MM.1S (cell line): ENCODE data around the gene ASH1L.
"Not testable (repeated sequence)": the region's sequence is repeated elsewhere in the genome, so short reads cannot be mapped to it uniquely, and the experiment has no call there.

Experiments used
- DNase-seq: peaks from one replicate; pipeline ENCODE4 v3.0.0-alpha.2; 2015
- H2AFZ ChIP-seq: fragments of 300-600 bp; sonication (generic); 2 replicates; pipeline ENCODE4 v1.6.0; 2016; ENCODE audit warnings: antibody characterized with exemption, low read length
- H3F3A ChIP-seq: fragments of 300-600 bp; sonication (generic); 2 replicates; pipeline ENCODE4 v1.6.1; 2016; ENCODE audit warnings: mild to moderate bottlenecking, antibody characterized with exemption, low read length, moderate library complexity, mixed read lengths; ENCODE audit not compliant: insufficient read depth
- H3K27ac ChIP-seq: fragments of 300-600 bp; sonication (generic); 2 replicates; pipeline ENCODE4 v1.5.1; 2016; ENCODE audit warnings: mild to moderate bottlenecking, low read length
- H3K27me3 ChIP-seq: fragments of 300-600 bp; sonication (generic); replicated peaks from 2 replicates; pipeline ENCODE4 v1.6.0; 2016; ENCODE audit warnings: low read length; ENCODE audit not compliant: insufficient read depth
- H3K36me3 ChIP-seq: fragments of 300-600 bp; sonication (generic); replicated peaks from 2 replicates; pipeline ENCODE4 v1.6.1; 2016; ENCODE audit warnings: mild to moderate bottlenecking, low read length, mixed read lengths; ENCODE audit not compliant: insufficient read depth
- H3K4me1 ChIP-seq: fragments of 300-600 bp; sonication (generic); 2 replicates; pipeline ENCODE4 v1.6.1; 2016; ENCODE audit warnings: low read length, mixed read lengths
- H3K4me2 ChIP-seq: fragments of 300-600 bp; sonication (generic); 2 replicates; pipeline ENCODE4 v1.6.0; 2016; ENCODE audit warnings: low read depth, low read length
- H3K4me3 ChIP-seq: fragments of 300-600 bp; sonication (generic); 2 replicates; pipeline ENCODE4 v1.5.1; 2016; ENCODE audit warnings: low read length, mixed read lengths
- H3K79me2 ChIP-seq: fragments of 300-600 bp; sonication (generic); 2 replicates; pipeline ENCODE4 v1.6.1; 2016; ENCODE audit warnings: mixed run types, low read length, mixed read lengths
- H3K9ac ChIP-seq: fragments of 300-600 bp; sonication (generic); 2 replicates; pipeline ENCODE4 v1.6.1; 2016; ENCODE audit warnings: low read length, mixed read lengths
- H3K9me2 ChIP-seq: fragments of 300-600 bp; sonication (generic); replicated peaks from 2 replicates; pipeline ENCODE4 v1.6.1; 2016; ENCODE audit warnings: mild to moderate bottlenecking, low read length, mixed read lengths; ENCODE audit not compliant: insufficient read depth
- H3K9me3 ChIP-seq: fragments of 300-600 bp; sonication (generic); replicated peaks from 2 replicates; pipeline ENCODE4 v1.6.1; 2016; ENCODE audit warnings: mild to moderate bottlenecking, low read length, mixed read lengths; ENCODE audit not compliant: insufficient read depth
- H4K20me1 ChIP-seq: fragments of 300-600 bp; sonication (generic); 2 replicates; pipeline ENCODE4 v1.6.1; 2016; ENCODE audit warnings: mild to moderate bottlenecking, low read length, moderate library complexity, mixed read lengths; ENCODE audit not compliant: insufficient read depth
- EZH2 ChIP-seq: fragments of 300-600 bp; sonication (generic); optimal IDR thresholded peaks from 2 replicates; pipeline ENCODE3; 2017; ENCODE audit warnings: low read depth, mild to moderate bottlenecking, antibody characterized with exemption, low read length, mixed read lengths
- EZH2phosphoT487 ChIP-seq: fragments of 300-600 bp; sonication (generic); IDR thresholded peaks from 2 replicates; pipeline ENCODE4 v1.6.1; 2018; ENCODE audit warnings: antibody characterized with exemption, low read length
- TF ChIP-seq, protein P1 (sequence below): fragments of 300-600 bp; sonication (generic); IDR thresholded peaks from 2 replicates; pipeline ENCODE4 v1.5.1; 2016; ENCODE audit warnings: antibody characterized with exemption, low read length, mixed read lengths

The ASH1L gene

GRCh38 chr1:155339515-155340097, 223.0 kb downstream of the ASH1L start:
- Histone ChIP-seq H3K27me3 (no peaks in the 10 kb centered on the region), H3K27ac (no peak overlapping the region), H3K79me2 (no peaks in the 10 kb centered on the region), H3F3A (no peaks in the 10 kb centered on the region), H3K36me3 (0 out of 2 replicates have a peak, but pooled peaks cover 25% of the 10 kb centered on the region), H3K4me3 (no peak overlapping the region), H3K9me3 (no peaks in the 10 kb centered on the region), H4K20me1 (no peaks in the 10 kb centered on the region), H3K4me2 (no peak overlapping the region), H3K9ac (no peak overlapping the region), H2AFZ (no peak overlapping the region), H3K4me1 (no peaks in the 10 kb centered on the region), H3K9me2 (no peaks in the 10 kb centered on the region)
- TF ChIP-seq, protein P1, sequence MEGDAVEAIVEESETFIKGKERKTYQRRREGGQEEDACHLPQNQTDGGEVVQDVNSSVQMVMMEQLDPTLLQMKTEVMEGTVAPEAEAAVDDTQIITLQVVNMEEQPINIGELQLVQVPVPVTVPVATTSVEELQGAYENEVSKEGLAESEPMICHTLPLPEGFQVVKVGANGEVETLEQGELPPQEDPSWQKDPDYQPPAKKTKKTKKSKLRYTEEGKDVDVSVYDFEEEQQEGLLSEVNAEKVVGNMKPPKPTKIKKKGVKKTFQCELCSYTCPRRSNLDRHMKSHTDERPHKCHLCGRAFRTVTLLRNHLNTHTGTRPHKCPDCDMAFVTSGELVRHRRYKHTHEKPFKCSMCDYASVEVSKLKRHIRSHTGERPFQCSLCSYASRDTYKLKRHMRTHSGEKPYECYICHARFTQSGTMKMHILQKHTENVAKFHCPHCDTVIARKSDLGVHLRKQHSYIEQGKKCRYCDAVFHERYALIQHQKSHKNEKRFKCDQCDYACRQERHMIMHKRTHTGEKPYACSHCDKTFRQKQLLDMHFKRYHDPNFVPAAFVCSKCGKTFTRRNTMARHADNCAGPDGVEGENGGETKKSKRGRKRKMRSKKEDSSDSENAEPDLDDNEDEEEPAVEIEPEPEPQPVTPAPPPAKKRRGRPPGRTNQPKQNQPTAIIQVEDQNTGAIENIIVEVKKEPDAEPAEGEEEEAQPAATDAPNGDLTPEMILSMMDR, result no peak
- TF ChIP-seq EZH2phosphoT487, result no peak
- no peak for TF ChIP-seq EZH2
- DNase-seq, result no peak

DNA sequence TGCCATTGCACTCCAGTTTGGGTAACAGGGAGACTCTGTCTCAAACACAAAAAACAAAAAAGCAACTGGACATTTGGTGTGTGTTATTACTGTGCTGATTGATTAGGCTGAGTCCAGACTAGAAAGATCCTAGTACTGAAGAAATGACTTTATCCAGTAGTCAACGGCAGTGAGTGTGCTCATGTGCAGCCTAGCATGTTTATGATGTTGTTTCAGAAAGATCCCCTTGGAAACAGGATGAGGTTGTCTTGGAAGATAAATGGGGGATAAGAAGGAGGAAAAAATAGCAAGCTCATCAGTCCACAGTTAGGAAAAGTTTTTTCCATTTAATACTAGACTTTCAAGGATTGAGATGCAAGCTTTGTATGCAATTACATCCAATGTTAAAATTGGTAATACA, 227.6 kb downstream of the ASH1L start:
- TF ChIP-seq EZH2 (no peak), EZH2phosphoT487 (no peak)
- TF ChIP-seq, protein P1, result no peak

DNA sequence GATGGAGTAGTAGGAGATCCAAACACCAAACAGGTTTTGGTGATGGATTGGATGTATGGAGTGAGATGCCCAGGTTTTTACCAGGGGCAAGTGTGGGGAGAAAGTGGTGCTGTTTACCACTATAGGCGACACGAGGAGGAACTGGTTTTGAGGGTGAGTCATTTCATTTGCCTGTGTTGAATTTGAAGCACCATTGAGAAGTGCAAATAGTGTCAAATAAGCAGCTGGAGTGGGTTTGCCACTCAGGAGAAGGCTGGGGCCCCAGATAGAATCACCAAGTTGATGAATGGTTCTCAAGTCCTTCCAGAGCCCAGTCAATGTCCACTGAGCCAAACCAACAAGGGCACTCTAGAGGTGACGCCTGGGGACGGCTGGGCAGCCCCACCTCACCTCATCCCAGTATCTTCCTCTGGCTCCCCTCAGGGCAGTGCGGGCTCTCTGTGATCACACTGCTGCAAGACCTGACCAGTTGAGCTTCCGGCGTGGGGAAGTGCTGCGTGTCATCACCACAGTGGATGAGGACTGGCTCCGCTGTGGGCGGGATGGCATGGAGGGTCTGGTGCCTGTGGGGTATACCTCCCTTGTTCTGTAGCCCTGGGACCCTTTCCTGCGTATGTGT, 232.5 kb downstream of the ASH1L start:
- no peak overlapping the region for H3K4me3 ChIP-seq
- H3K9ac ChIP-seq, result no peak overlapping the region
- no peak overlapping the region for H3K4me2 ChIP-seq
- no peak for DNase-seq
- H3K79me2 ChIP-seq, result no peaks in the 10 kb centered on the region
- H3K9me2 ChIP-seq, result no peaks in the 10 kb centered on the region
- H2AFZ ChIP-seq, result no peak overlapping the region
- H3K27me3 ChIP-seq, result no peaks in the 10 kb centered on the region
- no peaks in the 10 kb centered on the region for H3K36me3 ChIP-seq
- no peaks in the 10 kb centered on the region for H3K9me3 ChIP-seq
- no peaks in the 10 kb centered on the region for H4K20me1 ChIP-seq
- TF ChIP-seq, protein P1, result no peak
- TF ChIP-seq EZH2 (no peak), EZH2phosphoT487 (no peak)
- 0 out of 2 replicates have a peak, but pooled peaks cover 4% of the 10 kb centered on the region for H3F3A ChIP-seq
- 0 out of 2 replicates have a peak, but pooled peaks cover 3% of the 10 kb centered on the region for H3K4me1 ChIP-seq
- H3K27ac ChIP-seq, result no peak overlapping the region

More for the DNA sequence above, 227.6 kb downstream of the ASH1L start:
- Histone ChIP-seq H3K4me2 (no peak overlapping the region), H3K9ac (no peak overlapping the region), H3K27ac (no peak overlapping the region), H3K36me3 (0 out of 2 replicates have a peak, but pooled peaks cover 14% of the 10 kb centered on the region), H3K79me2 (no peaks in the 10 kb centered on the region), H3K9me3 (no peaks in the 10 kb centered on the region), H2AFZ (no peak overlapping the region), H3K4me3 (no peak overlapping the region), H3K4me1 (no peaks in the 10 kb centered on the region), H4K20me1 (no peaks in the 10 kb centered on the region), H3K9me2 (no peaks in the 10 kb centered on the region), H3K27me3 (no peaks in the 10 kb centered on the region), H3F3A (no peaks in the 10 kb centered on the region)
- no peak for DNase-seq

DNA sequence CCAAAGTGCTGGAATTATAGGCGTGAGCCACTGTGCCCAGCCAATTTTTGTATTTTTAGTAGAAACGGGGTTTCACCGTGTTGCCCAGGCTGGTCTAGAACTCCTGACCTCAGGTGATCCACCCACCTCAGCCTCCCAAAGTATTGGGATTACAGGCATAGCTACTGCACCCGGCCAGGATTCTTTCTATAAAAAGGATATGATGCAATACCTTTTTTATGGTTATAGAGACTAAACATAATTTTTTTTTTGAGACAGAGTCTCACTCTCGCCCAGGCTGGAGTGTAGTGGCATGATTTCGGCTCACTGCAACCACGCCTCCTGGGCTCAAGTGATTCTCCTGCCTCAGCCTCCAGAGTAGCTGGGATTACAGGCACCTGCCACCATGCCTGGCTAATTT, 233.7 kb downstream of the ASH1L start:
- not testable (repeated sequence) for H3K9me3 ChIP-seq, H3K4me1 ChIP-seq, DNase-seq, H3K9me2 ChIP-seq, H3K36me3 ChIP-seq, H2AFZ ChIP-seq, H3K79me2 ChIP-seq, H3K4me2 ChIP-seq, H4K20me1 ChIP-seq, H3K27ac ChIP-seq, H3K4me3 ChIP-seq, H3K27me3 ChIP-seq, H3K9ac ChIP-seq
- peaks cover 13% of the 10 kb centered on the region for H3F3A ChIP-seq
